HEK293T (cell line): ENCODE results near the gene BTBD19.
"Not testable (repeated sequence)": the region's sequence is repeated elsewhere in the genome, so short reads cannot be mapped to it uniquely, and the experiment has no call there.

Source experiments
- CTCF ChIA-PET: fragments of 350-600 bp; formaldehyde crosslinking; extraction: SDS; loops from one replicate; lab custom pipeline; 2021; ENCODE audit warnings: antibody characterized with exemption, inconsistent platforms; lab: Yijun Ruan, JAX
- POLR2A ChIA-PET: fragments of 350-600 bp; formaldehyde crosslinking; extraction: SDS; loops from one replicate; lab custom pipeline; 2020; ENCODE audit warnings: antibody characterized with exemption, inconsistent platforms; lab: Yijun Ruan, JAX
- DNase-seq: peaks from one replicate; pipeline ENCODE4 v3.0.0; 2012; ENCODE audit warnings: mixed read lengths; ENCODE audit errors: extremely low spot score
- ARNT ChIP-seq: fragments of 450-650 bp; IDR thresholded peaks from 2 replicates; pipeline ENCODE4 v1.6.1; 2017; ENCODE audit warnings: mild to moderate bottlenecking
- BHLHE40 ChIP-seq: fragments of 450-650 bp; IDR thresholded peaks from 2 replicates; pipeline ENCODE4 v1.6.1; 2016; ENCODE audit warnings: mild to moderate bottlenecking, moderate library complexity, borderline replicate concordance
- CTBP1 ChIP-seq: fragments of 450-650 bp; IDR thresholded peaks from 2 replicates; pipeline ENCODE4 v1.6.1; 2016; ENCODE audit warnings: borderline replicate concordance
- ELF4 ChIP-seq: fragments of 450-650 bp; IDR thresholded peaks from 2 replicates; pipeline ENCODE4 v1.6.1; 2017; ENCODE audit warnings: antibody characterized with exemption
- FOXA1 ChIP-seq: fragments of 450-650 bp; IDR thresholded peaks from 2 replicates; pipeline ENCODE4 v1.6.1; 2016; ENCODE audit warnings: mild to moderate bottlenecking
- FOXK2 ChIP-seq: fragments of 450-650 bp; IDR thresholded peaks from 2 replicates; pipeline ENCODE4 v1.6.1; 2016; ENCODE audit warnings: mild to moderate bottlenecking
- FOXM1 ChIP-seq: fragments of 450-650 bp; IDR thresholded peaks from 2 replicates; pipeline ENCODE4 v1.6.1; 2017; ENCODE audit warnings: mild to moderate bottlenecking, borderline replicate concordance
- HDGF ChIP-seq: fragments of 450-650 bp; IDR thresholded peaks from 2 replicates; pipeline ENCODE4 v1.6.1; 2017; ENCODE audit warnings: antibody characterized with exemption, borderline replicate concordance
- L3MBTL2 ChIP-seq: fragments of 450-650 bp; conservative IDR thresholded peaks from 2 replicates; pipeline ENCODE4 v1.6.1; 2016; ENCODE audit warnings: mild to moderate bottlenecking
- LEF1 ChIP-seq: fragments of 450-650 bp; IDR thresholded peaks from 2 replicates; pipeline ENCODE4 v1.6.1; 2017; ENCODE audit warnings: mild to moderate bottlenecking, borderline replicate concordance
- NFRKB ChIP-seq: fragments of 450-650 bp; IDR thresholded peaks from 2 replicates; pipeline ENCODE4 v1.6.1; 2016; ENCODE audit warnings: mild to moderate bottlenecking, moderate library complexity
- SP1 ChIP-seq: fragments of 450-650 bp; IDR thresholded peaks from 2 replicates; pipeline ENCODE4 v1.6.1; 2017
- SUZ12 ChIP-seq: fragments of 450-650 bp; IDR thresholded peaks from 2 replicates; pipeline ENCODE4 v1.6.1; 2016; ENCODE audit warnings: mild to moderate bottlenecking
- TARDBP ChIP-seq: fragments of 450-650 bp; IDR thresholded peaks from 2 replicates; pipeline ENCODE4 v1.6.1; 2016
- ZNF384 ChIP-seq: fragments of 450-650 bp; IDR thresholded peaks from 2 replicates; pipeline ENCODE4 v1.6.1; 2016
- TF ChIP-seq, protein P1 (sequence below): fragments of 450-650 bp; IDR thresholded peaks from 2 replicates; pipeline ENCODE4 v1.6.1; 2016

BTBD19 gene

DNA sequence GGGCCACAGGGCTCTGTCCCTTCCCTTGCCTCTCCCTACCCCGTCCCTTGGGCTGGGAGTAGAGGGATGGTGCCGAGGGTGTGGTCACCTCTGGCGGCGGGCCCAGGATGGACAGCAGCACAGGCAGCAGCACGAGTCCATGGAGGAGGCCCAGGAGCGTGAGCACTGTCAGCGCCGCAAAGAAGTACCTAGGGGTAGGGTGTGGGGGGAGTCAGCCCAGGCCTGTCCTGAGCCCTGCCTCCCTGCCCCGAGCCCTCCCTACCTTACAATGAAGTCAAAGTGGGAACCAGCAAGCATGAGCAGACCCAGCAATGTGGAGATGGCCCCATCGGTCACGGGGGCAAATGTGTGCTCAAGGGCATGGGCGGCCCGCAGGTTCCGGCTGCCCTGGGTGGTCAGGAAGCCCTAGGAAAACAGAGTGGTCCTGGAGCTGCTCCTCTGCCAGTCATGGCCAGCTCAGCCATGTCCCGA is 14.7 kb downstream of the BTBD19 start:
- CTCF ChIA-PET = interaction anchor here (1.2 to 1.3 kb wide), 2 partner anchors 21 to 189 kb away, joined by 3 read pairs; partner anchors contain the start of gene UROD
- TF ChIP-seq ELF4 = no peak
- no peak for TF ChIP-seq TARDBP
- no peak for TF ChIP-seq HDGF
- TF ChIP-seq FOXA1 = no peak
- no peak for TF ChIP-seq ZNF384
- no peak for TF ChIP-seq L3MBTL2
- TF ChIP-seq LEF1 = no peak
- TF ChIP-seq, protein P1, sequence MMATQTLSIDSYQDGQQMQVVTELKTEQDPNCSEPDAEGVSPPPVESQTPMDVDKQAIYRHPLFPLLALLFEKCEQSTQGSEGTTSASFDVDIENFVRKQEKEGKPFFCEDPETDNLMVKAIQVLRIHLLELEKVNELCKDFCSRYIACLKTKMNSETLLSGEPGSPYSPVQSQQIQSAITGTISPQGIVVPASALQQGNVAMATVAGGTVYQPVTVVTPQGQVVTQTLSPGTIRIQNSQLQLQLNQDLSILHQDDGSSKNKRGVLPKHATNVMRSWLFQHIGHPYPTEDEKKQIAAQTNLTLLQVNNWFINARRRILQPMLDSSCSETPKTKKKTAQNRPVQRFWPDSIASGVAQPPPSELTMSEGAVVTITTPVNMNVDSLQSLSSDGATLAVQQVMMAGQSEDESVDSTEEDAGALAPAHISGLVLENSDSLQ = no peak
- no peak for TF ChIP-seq SP1
- no peak for TF ChIP-seq SUZ12
- TF ChIP-seq ARNT = no peak
- no peak for TF ChIP-seq BHLHE40
- POLR2A ChIA-PET = interaction anchor here (0.9 to 6.8 kb wide), 4 partner anchors 15 to 101 kb away, joined by 3 to 137 read pairs (median 32); partner anchors contain the start of genes BTBD19, DYNLT4 and RNU5D-1
- no peak for DNase-seq

DNA sequence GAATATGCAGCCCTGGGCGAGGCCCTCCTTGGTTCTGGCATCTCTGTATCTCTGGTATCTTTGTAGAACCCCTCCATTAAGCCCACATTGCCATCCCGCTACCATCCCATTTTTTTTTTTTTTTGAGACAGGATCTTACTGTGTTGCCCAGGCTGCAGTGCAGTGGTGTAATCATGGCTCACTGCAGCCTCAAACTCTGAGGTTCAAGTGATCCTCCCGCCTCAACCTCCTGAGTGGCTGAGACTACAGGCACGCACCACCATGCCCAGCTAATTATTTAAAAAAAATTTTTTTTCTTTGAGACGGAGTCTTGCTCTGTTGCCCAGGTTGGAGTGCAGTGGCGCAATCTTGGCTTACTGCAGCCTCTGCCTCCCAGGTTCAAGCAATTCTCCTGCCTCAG is 16.1 kb downstream of the BTBD19 start:
- DNase-seq, CTCF ChIA-PET: not testable (repeated sequence)
- POLR2A ChIA-PET = interaction anchor here (1.5 to 1.8 kb wide), 2 partner anchors 16 to 187 kb away, joined by 3 to 7 read pairs; partner anchors contain the start of genes BTBD19 and HECTD3

DNA sequence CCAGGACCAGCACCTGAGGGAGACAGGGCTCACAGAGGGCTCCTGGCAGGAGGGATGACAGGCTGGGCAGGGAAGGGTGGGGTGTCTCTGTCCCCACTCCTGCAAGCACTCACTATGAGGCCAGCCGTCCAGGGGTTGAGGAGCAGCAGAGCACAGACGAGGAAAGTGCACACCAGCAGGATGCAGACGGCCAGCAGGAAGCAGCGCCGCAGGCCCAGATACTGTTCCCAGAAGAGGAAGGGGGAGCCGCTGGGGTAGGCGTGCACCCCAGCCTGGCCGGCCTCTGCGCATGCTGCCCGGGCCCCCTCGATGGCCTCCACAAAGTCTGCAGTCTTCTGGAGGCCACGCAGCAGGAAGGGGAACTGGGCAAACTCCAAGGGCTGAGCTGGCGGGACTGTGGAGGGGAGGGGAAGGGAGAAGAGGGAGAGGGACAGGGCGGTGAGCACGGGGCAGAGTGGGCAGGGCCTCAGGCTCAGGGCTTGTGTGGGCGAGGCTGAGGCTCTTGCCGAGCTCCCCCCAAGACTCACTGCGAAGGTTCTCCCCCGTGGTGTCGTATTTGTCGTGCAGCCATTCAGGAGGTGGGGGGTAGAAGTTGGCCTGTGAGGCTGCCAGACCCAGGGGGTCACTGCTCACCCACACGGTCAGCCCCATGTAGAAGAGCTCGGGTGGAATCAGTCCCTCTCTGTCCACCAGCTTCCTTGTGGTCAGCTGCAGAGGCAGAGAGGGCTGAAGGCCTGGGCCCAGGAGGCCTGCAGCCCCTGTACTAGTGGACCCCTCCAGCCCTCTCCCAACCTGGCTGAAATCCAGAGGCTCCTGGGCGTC is 18.3 kb downstream of the BTBD19 start:
- DNase-seq = no peak
- POLR2A ChIA-PET = interaction anchor here (0.6 to 1.8 kb wide), 4 partner anchors 17 to 477 kb away, joined by 3 to 6 read pairs (median 4); partner anchors contain the start of genes PLK3 and PTCH2
- CTCF ChIA-PET = interaction anchor here (1.5 kb wide), 1 partner anchor 33 kb away, joined by 5 read pairs; no protein-coding TSS in a partner anchor
- no peak for TF ChIP-seq NFRKB

GRCh38 chr1:44827197-44828002 is 19.1 kb downstream of the BTBD19 start:
- CTCF ChIA-PET = interaction anchor here (1.5 kb wide), 1 partner anchor 34 kb away, joined by 5 read pairs; no protein-coding TSS in a partner anchor
- POLR2A ChIA-PET = interaction anchor here (0.7 to 1.8 kb wide), 3 partner anchors 27 to 476 kb away, joined by 3 to 6 read pairs (median 4); partner anchors contain the start of gene PLK3

DNA sequence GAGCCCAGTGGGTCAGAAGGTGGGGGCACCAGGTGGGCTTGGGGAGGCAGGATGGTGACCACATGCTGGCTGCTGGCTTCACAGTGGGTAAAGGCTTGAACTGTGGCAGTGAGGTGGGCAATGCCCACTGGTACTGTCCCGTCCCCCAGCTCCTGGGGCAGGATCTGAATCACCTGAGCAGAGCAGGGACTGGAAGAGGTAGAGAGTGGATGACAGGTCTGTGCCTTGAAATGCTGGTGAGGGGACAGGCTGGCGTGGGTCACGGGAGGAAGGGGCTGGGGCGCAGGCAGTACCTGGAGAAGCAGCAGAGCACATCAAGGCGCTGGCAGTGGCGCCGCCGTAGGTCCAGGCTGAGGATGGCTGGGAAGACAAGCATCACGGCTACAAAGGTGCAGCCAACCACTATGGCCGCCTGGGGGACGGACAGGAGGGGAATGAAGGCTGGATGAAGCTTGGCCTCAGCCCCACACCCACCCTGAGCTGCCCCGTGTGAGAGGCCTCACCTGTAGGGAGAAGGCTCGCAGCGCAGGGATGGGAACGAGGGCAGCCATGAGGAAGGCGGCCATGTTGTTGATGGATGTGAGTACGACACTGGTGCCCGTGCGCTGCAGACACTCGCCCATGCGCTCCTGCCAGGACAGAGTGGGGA is 19.8 kb downstream of the BTBD19 start:
- DNase-seq = no peak
- TF ChIP-seq, protein P1 = no peak
- no peak for TF ChIP-seq L3MBTL2
- TF ChIP-seq TARDBP = no peak
- no peak for TF ChIP-seq FOXK2
- TF ChIP-seq FOXA1 = no peak
- no peak for TF ChIP-seq ZNF384
- TF ChIP-seq SUZ12 = no peak
- TF ChIP-seq SP1 = no peak
- TF ChIP-seq ARNT = no peak
- TF ChIP-seq NFRKB = no peak
- TF ChIP-seq CTBP1 = no peak
- no peak for TF ChIP-seq LEF1
- TF ChIP-seq ELF4 = no peak
- TF ChIP-seq BHLHE40 = no peak
- TF ChIP-seq FOXM1 = no peak
- no peak for TF ChIP-seq HDGF
- CTCF ChIA-PET = interaction anchor here (1.5 kb wide), 1 partner anchor 35 kb away, joined by 5 read pairs; no protein-coding TSS in a partner anchor
- POLR2A ChIA-PET = interaction anchor here (1.4 to 5.1 kb wide), 3 partner anchors 8 to 475 kb away, joined by 3 to 34 read pairs (median 6); partner anchors contain the start of gene PLK3

More at GRCh38 chr1:44827197-44828002, 19.1 kb downstream of the BTBD19 start:
- TF ChIP-seq SP1 (no peak), TARDBP (no peak), SUZ12 (no peak), BHLHE40 (no peak), ARNT (no peak), ZNF384 (no peak), HDGF (no peak), CTBP1 (no peak), ELF4 (no peak), FOXK2 (no peak)
- no peak for DNase-seq

- CTCF ChIA-PET = interaction anchor here (1.3 kb wide), 1 partner anchor 8 kb away, joined by 3 read pairs; no protein-coding TSS in a partner anchor
- TF ChIP-seq HDGF = no peak
- no peak for TF ChIP-seq NFRKB
- POLR2A ChIA-PET = interaction anchor here (1.4 to 5.1 kb wide), 2 partner anchors 8 to 29 kb away, joined by 3 to 34 read pairs; partner anchors contain the start of gene PLK3
- no peak for DNase-seq
These were observed 20.6 kb downstream of the BTBD19 start for GRCh38 chr1:44828841-44829440.
